ENCODE results near the gene ANXA3.

- no peak for TF ChIP-seq MAX (IDR thresholded peaks at IDR 0.05; ENCODE audit: insufficient read depth, insufficient read length)
- TF ChIP-seq CTCF (IDR thresholded peaks at IDR 0.05; ENCODE audit: extremely low read depth in 1 of 2, insufficient read depth in 1 of 2, low read depth in 1 of 2, low read length in 2 of 2), result no peak
- TF ChIP-seq JUN (IDR thresholded peaks at IDR 0.05; ENCODE audit: borderline replicate concordance, insufficient read depth, insufficient read length, low read depth), result no peak
- no peak for TF ChIP-seq POLR2A (IDR thresholded peaks at IDR 0.05; ENCODE audit: low read depth, low read length)
- no peak for TF ChIP-seq EZH2 (IDR thresholded peaks at IDR 0.05; ENCODE audit: borderline replicate concordance, low read depth, low read length, severe bottlenecking)
- no peak for TF ChIP-seq MYC (IDR thresholded peaks at IDR 0.05; ENCODE audit: low read depth, low read length)
- no peak for TF ChIP-seq POLR2AphosphoS5 (IDR thresholded peaks at IDR 0.05; ENCODE audit: insufficient read depth, low read depth, low read length)
These were observed 97.2 kb downstream of the ANXA3 start for GRCh38 chr4:78648640-78649363.
